NCI-H460 (cell line): ENCODE measurements around the gene SF3B3. TPM values are rescaled to one million over a fixed set of nuclear protein-coding genes. Genes with fewer than 3 reads are reported as not detected.

Experiments used
- DNase-seq: peaks from one replicate; pipeline ENCODE4 v3.0.0-alpha.2; 2016; ENCODE audit warnings: low read depth; ENCODE audit errors: extremely low read depth
- polyA plus RNA-seq: library from polyadenylated mRNA; depleted of rRNA; stranded (reverse); fragments of >200 nt; gene quantifications from 2 replicates; pipeline ENCODE4 v1.2.3, GENCODE V29; 2014; cell fraction: nucleus; rRNA removed
- total RNA-seq: library from RNA; depleted of rRNA; stranded (reverse); fragments of >200 nt; shearing (Covaris generic); gene quantifications from 2 replicates; pipeline ENCODE4 v1.2.3, GENCODE V29; 2014; rRNA removed

Gene SF3B3
- 159 and 190 TPM in 2 replicates for total RNA-seq
- polyA plus RNA-seq: 83.0 and 90.5 TPM in 2 replicates

DNA sequence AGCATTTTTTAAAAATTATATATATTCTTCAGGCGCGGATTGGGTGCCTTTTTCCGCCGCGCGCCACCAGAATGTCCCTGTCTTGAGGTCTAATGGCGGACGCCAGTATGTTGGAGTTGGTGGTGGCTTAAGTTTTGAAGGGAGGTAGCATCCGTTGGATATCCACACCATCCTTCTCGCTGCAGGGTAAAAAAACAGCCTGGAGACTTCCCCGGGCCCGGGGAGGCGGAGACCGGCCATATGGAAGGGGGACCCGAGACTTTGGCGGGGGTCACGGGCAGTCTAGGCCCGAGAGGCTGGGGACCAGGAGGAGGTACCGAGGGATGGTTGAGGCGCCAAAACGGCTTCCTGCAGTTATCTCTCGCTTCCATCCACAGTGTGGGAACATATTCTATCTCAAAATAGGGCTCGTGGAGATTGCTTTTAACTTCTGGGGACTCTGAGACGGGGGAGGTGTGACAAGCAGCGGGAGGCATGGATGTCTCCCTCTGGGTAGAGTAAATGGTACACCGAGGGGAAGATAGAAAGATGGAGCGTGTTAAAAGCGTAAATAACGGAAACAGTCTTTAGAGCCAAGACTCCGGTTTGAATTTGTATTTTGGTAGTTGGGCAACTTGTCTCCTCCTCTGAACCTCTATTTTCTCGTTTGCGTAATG lies at the start of gene SF3B3:
Gene SF3B3 (plus strand): TSS at position 74 of the 656 bp plus-strand sequence. CDS start 2,841 bp downstream, outside the sequence.
- no peak for DNase-seq

DNA sequence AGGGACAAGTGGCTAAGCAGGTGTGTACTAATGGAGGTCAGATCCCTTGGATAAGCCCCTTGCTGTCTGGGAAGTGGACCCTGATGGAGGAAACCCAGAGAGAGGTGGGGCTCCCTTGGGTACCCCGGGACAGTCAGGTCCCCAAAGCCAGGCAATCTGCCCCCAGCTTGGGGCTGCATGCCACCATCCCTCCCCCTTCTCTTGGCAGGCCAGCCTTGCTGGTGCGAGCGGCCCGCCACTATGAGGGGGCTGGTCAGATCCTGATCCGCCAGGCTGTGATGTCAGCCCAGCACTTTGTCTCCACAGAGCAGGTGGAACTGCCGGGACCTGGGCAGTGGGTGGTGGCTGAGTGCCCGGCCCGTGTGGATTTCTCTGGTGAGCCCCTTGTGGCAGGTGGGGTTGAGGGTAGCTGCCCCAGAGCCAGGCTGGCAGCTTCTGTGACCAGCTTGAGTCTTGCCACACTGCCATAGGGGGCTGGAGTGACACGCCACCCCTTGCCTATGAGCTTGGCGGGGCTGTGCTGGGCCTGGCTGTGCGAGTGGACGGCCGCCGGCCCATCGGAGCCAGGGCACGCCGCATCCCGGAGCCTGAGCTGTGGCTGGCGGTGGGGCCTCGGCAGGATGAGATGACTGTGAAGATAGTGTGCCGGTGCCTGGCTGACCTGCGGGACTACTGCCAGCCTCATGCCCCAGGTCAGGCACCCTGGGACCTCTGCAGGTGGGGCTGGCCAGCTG lies 49.1 kb upstream of the SF3B3 start:
- DNase-seq: no peak

GRCh38 chr16:70475054-70475871 lies 48.4 kb upstream of the SF3B3 start:
- no peak for DNase-seq

- no peak for DNase-seq
Measured at GRCh38 chr16:70476272-70477020, 47.2 kb upstream of the SF3B3 start.

- no peak for DNase-seq
Measured at GRCh38 chr16:70478169-70478568, 45.4 kb upstream of the SF3B3 start.

DNA sequence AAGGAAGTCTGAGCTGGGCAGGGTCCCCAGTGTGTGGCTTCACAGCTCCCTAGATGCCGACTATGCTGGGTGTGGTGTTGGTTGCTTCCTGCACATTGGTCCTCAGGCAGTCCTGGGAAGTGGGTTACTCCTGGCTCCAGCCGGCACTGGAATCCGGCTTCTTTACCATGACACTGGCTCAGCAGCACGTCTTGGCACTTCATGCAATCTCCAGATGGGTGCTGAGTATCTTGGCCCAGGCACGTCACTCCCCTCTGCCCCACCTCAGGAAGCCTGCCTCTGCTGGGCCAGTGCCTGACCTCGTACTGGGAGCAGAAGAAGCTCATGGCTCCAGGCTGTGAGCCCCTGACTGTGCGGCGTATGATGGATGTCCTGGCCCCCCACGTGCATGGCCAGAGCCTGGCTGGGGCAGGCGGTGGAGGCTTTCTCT lies 44.7 kb upstream of the SF3B3 start:
- DNase-seq: no peak

GRCh38 chr16:70480127-70481105 lies 43.2 kb upstream of the SF3B3 start:
- no peak for DNase-seq

DNA sequence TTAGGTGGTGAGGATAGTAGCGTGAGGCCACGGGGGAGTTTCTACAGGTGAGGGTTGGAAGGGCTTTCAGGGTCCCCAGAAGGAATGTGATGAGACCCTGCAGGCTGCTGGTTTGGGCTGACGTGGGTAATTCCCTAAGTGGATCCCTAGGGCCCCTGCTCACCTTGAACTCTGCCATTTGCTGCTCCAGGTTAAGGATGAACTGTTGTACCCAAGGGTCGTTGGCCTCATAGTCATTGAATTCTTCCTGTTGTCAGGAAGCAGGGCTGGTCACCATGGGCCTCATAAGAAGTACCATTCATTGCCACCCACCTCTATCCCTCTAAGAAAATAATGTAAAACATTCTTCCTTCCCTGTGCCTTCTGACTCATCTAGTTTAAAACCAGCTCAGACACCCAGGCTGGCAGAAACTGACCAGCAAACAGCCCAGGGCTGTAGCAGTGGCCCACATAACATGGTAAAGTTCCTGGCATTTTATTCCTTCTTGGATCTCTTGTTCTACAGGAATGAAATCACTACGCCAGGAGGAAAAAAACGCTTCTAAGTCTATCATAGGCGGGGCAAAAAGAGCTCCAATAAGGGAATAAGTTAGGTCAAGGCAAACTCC lies 41.6 kb upstream of the SF3B3 start:
- no peak for DNase-seq

- no peak for DNase-seq
Measured at GRCh38 chr16:70482624-70483023, 41.0 kb upstream of the SF3B3 start.

GRCh38 chr16:70483426-70483825 lies 40.2 kb upstream of the SF3B3 start:
- DNase-seq: no peak

DNA sequence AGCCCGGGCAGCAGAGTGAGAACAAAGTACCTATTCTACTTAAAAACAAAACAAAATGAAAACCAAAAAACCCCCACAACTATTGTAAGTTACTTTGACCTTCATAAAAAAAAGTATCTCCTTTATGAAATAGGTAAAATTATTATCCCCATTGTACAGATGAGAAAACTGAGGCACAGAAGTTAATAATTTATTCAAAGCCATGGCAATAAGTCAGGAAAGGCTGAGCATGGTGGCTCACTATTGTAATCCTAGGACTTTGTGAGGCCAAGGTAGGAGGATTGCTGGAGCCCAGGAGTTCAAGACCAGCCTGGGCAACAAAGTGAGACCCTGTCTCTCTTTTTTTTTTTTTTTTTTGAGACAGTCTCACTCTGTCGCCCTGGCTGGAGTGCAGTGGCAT lies 38.7 kb upstream of the SF3B3 start:
- no peak for DNase-seq

- no peak for DNase-seq
Measured at GRCh38 chr16:70490261-70490660, 33.4 kb upstream of the SF3B3 start.

DNA sequence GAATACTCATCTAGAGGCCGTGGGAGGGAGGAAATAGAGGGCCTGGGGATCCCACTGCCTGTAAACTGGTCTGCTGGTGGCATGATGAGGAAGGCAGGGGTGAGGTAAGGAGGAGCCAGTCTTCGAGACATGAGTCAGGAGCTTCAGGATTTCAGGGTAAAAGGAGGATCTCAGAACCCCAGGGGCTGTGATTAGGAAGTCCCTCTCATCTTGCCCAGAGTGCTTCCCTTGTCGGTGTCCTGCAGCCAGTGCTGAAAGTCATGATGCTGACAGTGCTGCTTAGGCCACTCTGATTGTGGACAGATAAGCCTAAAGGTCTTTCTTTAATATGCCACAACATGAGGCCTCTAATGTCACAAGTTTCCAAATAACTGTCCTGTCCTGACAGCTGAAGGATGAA lies 29.8 kb upstream of the SF3B3 start:
- no peak for DNase-seq

DNA sequence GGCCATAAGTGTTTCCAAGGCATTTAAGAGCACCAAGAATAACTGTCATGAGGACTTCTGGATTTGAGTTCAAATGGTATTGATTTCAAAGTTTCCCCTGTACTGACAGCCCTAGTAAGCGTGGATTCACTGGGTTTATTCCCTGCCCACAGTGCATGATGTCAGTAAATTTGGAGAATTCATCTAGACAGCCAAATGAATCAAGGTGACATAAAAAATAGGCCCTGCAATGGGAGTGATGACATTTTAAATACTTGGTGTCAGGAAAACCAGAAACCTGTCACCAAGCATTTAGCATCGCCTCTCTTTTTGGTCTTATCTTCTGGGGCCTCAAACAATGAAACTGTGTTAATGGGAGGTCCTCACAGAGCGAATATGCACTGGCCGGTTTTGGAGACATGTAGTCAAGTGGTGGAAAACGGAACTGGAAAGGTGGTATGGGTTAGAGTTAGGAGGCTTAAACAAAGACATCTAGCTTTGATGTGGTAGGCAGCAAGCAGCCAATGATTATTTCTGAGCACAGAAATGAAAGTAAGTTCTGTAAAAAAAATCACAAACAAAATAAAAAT lies 29.3 kb upstream of the SF3B3 start:
- no peak for DNase-seq

DNA sequence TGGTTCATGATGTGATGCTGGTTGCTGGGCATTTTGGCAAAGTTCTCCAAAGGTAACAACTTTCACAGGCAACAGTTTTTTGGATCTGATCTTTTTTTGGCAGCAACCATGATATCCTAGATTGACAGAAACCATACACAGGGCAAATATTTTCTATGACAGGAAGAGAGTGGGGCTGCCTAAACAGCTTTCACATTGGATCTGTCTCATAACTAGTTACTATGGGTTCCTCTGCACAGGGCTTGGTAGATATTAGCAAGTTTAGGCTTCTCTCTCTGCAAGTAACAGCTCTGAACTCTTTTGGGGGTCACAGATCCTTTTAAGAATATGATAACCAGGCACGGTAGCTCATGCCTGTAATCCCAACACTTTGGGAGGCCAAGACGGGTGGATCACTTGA lies 28.8 kb upstream of the SF3B3 start:
- no peak for DNase-seq

GRCh38 chr16:70495425-70496182 lies 28.0 kb upstream of the SF3B3 start:
- DNase-seq: no peak

GRCh38 chr16:70496513-70496912 lies 27.1 kb upstream of the SF3B3 start:
- no peak for DNase-seq

- no peak for DNase-seq
Measured at GRCh38 chr16:70508752-70509151, 14.9 kb upstream of the SF3B3 start.
